ENCODE results near the gene PACRG. TPM values are rescaled to one million over a fixed set of nuclear protein-coding genes. Genes with fewer than 3 reads are reported as not detected.

The PACRG gene
- total and polyA plus RNA-seq, 2 of the 4 experiments (the other 2 are of a cell fraction), result not detected

GRCh38 chr6:162904069-162904663 is 176.4 kb downstream of the PACRG start:
- no TSS peak for BruUV-seq (replicated peaks)
- no peak overlapping the region for H4K8ac ChIP-seq (ENCODE audit: low read depth in 2 of 2, low read length in 2 of 2)
- H4K5ac ChIP-seq (ENCODE audit: low read depth, low read length), result no peak overlapping the region
- H3K27me3 ChIP-seq (ENCODE audit: control insufficient read depth, insufficient read depth, low read length), result no peaks in the 10 kb centered on the region
- H3K4me2 ChIP-seq (ENCODE audit: low read depth, low read length), result no peak overlapping the region
- H4K91ac ChIP-seq (ENCODE audit: insufficient read depth, low read depth, low read length), result no peak overlapping the region
- intact Hi-C loops (cut with micrococcal nuclease), result no loop called here
- no peak overlapping the region for H2AK5ac ChIP-seq (ENCODE audit: low read depth, low read length)
- no peak overlapping the region for H2BK20ac ChIP-seq (ENCODE audit: low read depth, low read length)
- DNase-seq (no peak), ATAC-seq (ENCODE audit: low read depth) (no peak)
- H2AFZ ChIP-seq (replicated peaks; ENCODE audit: low read length, poor library complexity), result no peak overlapping the region
- CTCF ChIA-PET, result no interaction called here
- H3K18ac ChIP-seq (ENCODE audit: low read depth, low read length), result no peak overlapping the region
- H2BK5ac ChIP-seq (ENCODE audit: low read depth, low read length, poor library complexity, severe bottlenecking), result no peak overlapping the region
- H3K4ac ChIP-seq (ENCODE audit: low read depth, low read length), result no peak overlapping the region
- no peak overlapping the region for H3K23ac ChIP-seq (ENCODE audit: low read depth, low read length)
- H3K9me3 ChIP-seq (ENCODE audit: control insufficient read depth, insufficient read depth, low read length), result no peaks in the 10 kb centered on the region; the same call in 1 of the 2 replicates
- H3K9me1 ChIP-seq (ENCODE audit: insufficient read depth, low read length), result no peaks in the 10 kb centered on the region
- TF ChIP-seq RCOR1 (IDR thresholded peaks at IDR 0.05; ENCODE audit: insufficient replicate concordance, low read length) (no peak), POLR2A (IDR thresholded peaks at IDR 0.05; ENCODE audit: low read depth, low read length) (no peak), NFE2L2 (IDR thresholded peaks at IDR 0.05; ENCODE audit: low read depth, low read length) (no peak), BHLHE40 (IDR thresholded peaks at IDR 0.05; ENCODE audit: low read depth, low read length) (no peak), CEBPB (IDR thresholded peaks at IDR 0.05; ENCODE audit: low read depth, low read length) (no peak), RAD21 (IDR thresholded peaks at IDR 0.05; ENCODE audit: low read length) (no peak), CTCF (conservative IDR thresholded peaks at IDR 0.05; ENCODE audit: low read depth, low read length) (no peak), FOS (IDR thresholded peaks at IDR 0.05; ENCODE audit: low read depth, low read length) (no peak), USF2 (IDR thresholded peaks at IDR 0.05; ENCODE audit: low read depth, low read length) (no peak), SMC3 (IDR thresholded peaks at IDR 0.05; ENCODE audit: low read depth, low read length) (no peak), RFX5 (IDR thresholded peaks at IDR 0.05; ENCODE audit: low read depth, low read length) (no peak), CHD1 (IDR thresholded peaks at IDR 0.05; ENCODE audit: low read depth, low read length) (no peak), ELK1 (IDR thresholded peaks at IDR 0.05; ENCODE audit: borderline replicate concordance, low read depth, low read length) (no peak), MAZ (IDR thresholded peaks at IDR 0.05; ENCODE audit: borderline replicate concordance, low read depth, low read length) (no peak), MXI1 (IDR thresholded peaks at IDR 0.05; ENCODE audit: borderline replicate concordance, low read depth, low read length) (no peak), MAFK (IDR thresholded peaks at IDR 0.05; ENCODE audit: low read depth, low read length) (no peak)
- H3K36me3 ChIP-seq (ENCODE audit: control insufficient read depth, insufficient read depth, low read length), result no peaks in the 10 kb centered on the region
- no peak overlapping the region for H3K14ac ChIP-seq (replicated peaks; ENCODE audit: low read depth, low read length)
- no peak overlapping the region for H3K27ac ChIP-seq (ENCODE audit: insufficient read depth, low read length)
- dilution Hi-C loops (cut with HindIII; ENCODE audit: low sequenced_read_pairs, unreplicated experiment), result no loop called here
- H3K4me3 ChIP-seq (ENCODE audit: insufficient read depth, low read depth, low read length), result no peak overlapping the region
- no peaks in the 10 kb centered on the region for H3K79me1 ChIP-seq (ENCODE audit: low read depth in 1 of 2, low read length in 2 of 2)
- no peak overlapping the region for H2AK9ac ChIP-seq (replicated peaks; ENCODE audit: low read depth, low read length, poor library complexity)
- no CpG with 5 or more reads among the region's 9 CpGs for WGBS, 2 experiments (ENCODE audit: extremely low coverage in 2 of 2, insufficient read length in 1 of 2)
- no peak overlapping the region for H2BK15ac ChIP-seq (ENCODE audit: low read depth, low read length)
- H3K56ac ChIP-seq (ENCODE audit: extremely low read depth, insufficient read depth, low read length), result no peak overlapping the region
- H2BK120ac ChIP-seq (ENCODE audit: low read depth, low read length), result no peak overlapping the region
- in situ Hi-C loops (cut with MboI; ENCODE audit: low sequenced_read_pairs), result no loop called here
- H4K20me1 ChIP-seq (ENCODE audit: insufficient read depth, low read length), result no peaks in the 10 kb centered on the region
- POLR2A ChIA-PET (ENCODE audit: unreplicated experiment), result no interaction called here
- H3K4me1 ChIP-seq (ENCODE audit: control insufficient read depth, insufficient read depth, low read length), result no peaks in the 10 kb centered on the region
- H3K9ac ChIP-seq (ENCODE audit: low read depth, low read length), result no peak overlapping the region
